ENCODE data around the gene GPR107. TPM values are rescaled to one million over a fixed set of nuclear protein-coding genes. Genes with fewer than 3 reads are reported as not detected.

GPR107 gene
- polyA plus RNA-seq, 2 of the 4 experiments (the other 2 are of a cell fraction) = 28.1 to 45.1 TPM

DNA sequence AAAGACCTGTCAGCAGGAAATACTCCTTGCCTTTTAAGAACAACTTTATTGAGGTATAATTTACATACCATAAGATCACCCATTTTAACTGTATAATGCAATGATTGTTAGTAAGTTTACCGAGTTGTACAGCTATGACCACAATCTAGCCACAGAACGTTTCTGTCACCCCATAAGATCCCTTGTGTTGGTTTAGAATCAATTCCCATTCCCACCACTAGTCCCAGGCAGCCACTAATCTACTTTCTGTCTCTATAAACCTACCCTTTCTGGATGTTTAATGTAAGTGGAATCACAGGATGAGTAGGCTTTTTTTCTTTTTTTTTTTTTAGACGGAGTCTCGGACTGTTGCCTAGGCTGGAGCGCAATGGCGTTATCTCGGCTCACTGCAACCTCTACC is 4.4 kb downstream of the GPR107 start:
- 78% methylated on average over 7 of the region's 7 CpGs for WGBS (ENCODE audit: missing lambda C conversion rate)
- Histone ChIP-seq H3K4me2 (no peak overlapping the region), H3K4me1 (peaks cover 4% of the 10 kb centered on the region; the same call in 1 of the 3 replicates), H3K4me3 (no peak overlapping the region), H3K27ac (no peak overlapping the region), H3K9me3 (no peaks in the 10 kb centered on the region)
- FAIRE-seq (no peak), DNase-seq (ENCODE audit: low read depth in 1 of 2, low spot score in 1 of 2) (peak; percentile 35 to 71), ATAC-seq (peak in 1 of 2 experiments; percentile 52; a peak in 3 of 6 replicates)
- ChIA-PET CTCF (interaction anchor here (1.2 to 1.3 kb wide), 3 partner anchors 11 to 165 kb away, joined by 3 to 4 read pairs (median 4); no protein-coding TSS in a partner anchor), POLR2A (no interaction called here)
- TF ChIP-seq HMGXB4 (CRISPR knock-in tag; IDR thresholded peaks at IDR 0.05; ENCODE audit: borderline replicate concordance) (no peak), HOXA7 (CRISPR knock-in tag; IDR thresholded peaks at IDR 0.05) (no peak), HOXB5 (CRISPR knock-in tag; IDR thresholded peaks at IDR 0.05) (no peak), MAZ (IDR thresholded peaks at IDR 0.05; ENCODE audit: borderline replicate concordance, low read depth, low read length) (no peak)

GRCh38 chr9:130058887-130059286 is 5.2 kb downstream of the GPR107 start:
- no peak for TF ChIP-seq ZSCAN20 (CRISPR knock-in tag; IDR thresholded peaks at IDR 0.05)
- TF ChIP-seq HOXB13 (CRISPR knock-in tag; IDR thresholded peaks at IDR 0.05; ENCODE audit: low read depth) = no peak
- no peak for TF ChIP-seq ZNF302 (CRISPR knock-in tag; IDR thresholded peaks at IDR 0.05)
- TF ChIP-seq POLR2AphosphoS2 (conservative IDR thresholded peaks at IDR 0.05; ENCODE audit: low read length) = no peak
- TF ChIP-seq, protein P1, sequence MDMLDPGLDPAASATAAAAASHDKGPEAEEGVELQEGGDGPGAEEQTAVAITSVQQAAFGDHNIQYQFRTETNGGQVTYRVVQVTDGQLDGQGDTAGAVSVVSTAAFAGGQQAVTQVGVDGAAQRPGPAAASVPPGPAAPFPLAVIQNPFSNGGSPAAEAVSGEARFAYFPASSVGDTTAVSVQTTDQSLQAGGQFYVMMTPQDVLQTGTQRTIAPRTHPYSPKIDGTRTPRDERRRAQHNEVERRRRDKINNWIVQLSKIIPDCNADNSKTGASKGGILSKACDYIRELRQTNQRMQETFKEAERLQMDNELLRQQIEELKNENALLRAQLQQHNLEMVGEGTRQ (IDR thresholded peaks at IDR 0.05) = no peak
- TF ChIP-seq POLR2A (IDR thresholded peaks at IDR 0.05; ENCODE audit: low read length) = no peak
- TF ChIP-seq JUN (IDR thresholded peaks at IDR 0.05) = no peak
- TF ChIP-seq RARB (CRISPR knock-in tag; IDR thresholded peaks at IDR 0.05) = no peak
- Histone ChIP-seq H3K4me1 (peaks cover 4% of the 10 kb centered on the region; the same call in 1 of the 3 replicates), H3K4me3 (no peak overlapping the region), H3K9me3 (no peaks in the 10 kb centered on the region), H3K4me2 (no peak overlapping the region), H3K27ac (no peak overlapping the region)
- ATAC-seq (no peak), DNase-seq (ENCODE audit: low read depth in 1 of 2, low spot score in 1 of 2) (no peak), FAIRE-seq (no peak)
- CTCF ChIA-PET = interaction anchor here (0.6 to 1.6 kb wide), 8 partner anchors 9 to 210 kb away, joined by 3 to 4 read pairs (median 4); no protein-coding TSS in a partner anchor
- POLR2A ChIA-PET = no interaction called here
- 77% methylated on average over 3 of the region's 3 CpGs for WGBS (ENCODE audit: missing lambda C conversion rate)

DNA sequence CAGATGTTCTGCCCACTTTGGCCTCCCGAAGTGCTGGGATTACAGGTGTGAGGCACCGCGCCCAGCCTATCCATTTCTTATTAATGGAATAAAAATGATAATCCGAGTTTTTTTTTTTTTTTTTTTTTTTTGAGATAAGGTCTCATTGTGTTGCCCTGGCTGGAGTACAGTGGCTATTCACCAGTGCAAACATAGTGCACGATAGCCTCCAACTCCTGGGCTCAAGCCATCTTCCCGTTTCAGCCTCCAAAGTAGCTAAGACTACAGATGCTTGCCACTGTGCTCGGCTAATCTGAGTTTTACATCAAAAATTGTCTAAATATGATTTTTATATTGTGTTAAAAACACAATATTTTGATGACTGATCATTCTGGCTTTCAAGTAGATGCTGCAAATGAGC is 6.6 kb downstream of the GPR107 start:
- POLR2A ChIA-PET = interaction anchor here (0.6 kb wide), 1 partner anchor 10 kb away, joined by 6 read pairs; no protein-coding TSS in a partner anchor
- WGBS (ENCODE audit: missing lambda C conversion rate) = 87% methylated on average over 7 of the region's 7 CpGs
- TF ChIP-seq EP300 (IDR thresholded peaks at IDR 0.05) (no peak), ZC3H11A (IDR thresholded peaks at IDR 0.05) (no peak), BHLHE40 (IDR thresholded peaks at IDR 0.05; ENCODE audit: low read depth, low read length) (no peak), EHMT2 (IDR thresholded peaks at IDR 0.05; ENCODE audit: low read depth) (no peak), ATOH8 (CRISPR knock-in tag; IDR thresholded peaks at IDR 0.05; ENCODE audit: low read depth) (no peak), ZNF302 (CRISPR knock-in tag; IDR thresholded peaks at IDR 0.05) (no peak), KDM1A (IDR thresholded peaks at IDR 0.05; ENCODE audit: low read depth) (no peak), SREBF2 (IDR thresholded peaks at IDR 0.05) (no peak), RARB (CRISPR knock-in tag; IDR thresholded peaks at IDR 0.05) (no peak), NPAS2 (CRISPR knock-in tag; IDR thresholded peaks at IDR 0.05; ENCODE audit: borderline replicate concordance) (no peak), CHD2 (IDR thresholded peaks at IDR 0.05; ENCODE audit: low read length, partially characterized antibody) (no peak), CHD4 (IDR thresholded peaks at IDR 0.05; ENCODE audit: borderline replicate concordance) (no peak), CBX8 (IDR thresholded peaks at IDR 0.05) (no peak)
- TF ChIP-seq, protein P2, sequence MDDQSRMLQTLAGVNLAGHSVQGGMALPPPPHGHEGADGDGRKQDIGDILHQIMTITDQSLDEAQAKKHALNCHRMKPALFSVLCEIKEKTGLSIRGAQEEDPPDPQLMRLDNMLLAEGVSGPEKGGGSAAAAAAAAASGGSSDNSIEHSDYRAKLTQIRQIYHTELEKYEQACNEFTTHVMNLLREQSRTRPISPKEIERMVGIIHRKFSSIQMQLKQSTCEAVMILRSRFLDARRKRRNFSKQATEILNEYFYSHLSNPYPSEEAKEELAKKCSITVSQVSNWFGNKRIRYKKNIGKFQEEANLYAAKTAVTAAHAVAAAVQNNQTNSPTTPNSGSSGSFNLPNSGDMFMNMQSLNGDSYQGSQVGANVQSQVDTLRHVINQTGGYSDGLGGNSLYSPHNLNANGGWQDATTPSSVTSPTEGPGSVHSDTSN (IDR thresholded peaks at IDR 0.05) = no peak
- TF ChIP-seq, protein P1 (IDR thresholded peaks at IDR 0.05) = no peak

More for the DNA sequence above, 6.6 kb downstream of the GPR107 start:
- no peak overlapping the region for H3K4me3 ChIP-seq
- FAIRE-seq (no peak), ATAC-seq (no peak), DNase-seq (ENCODE audit: low read depth in 1 of 2, low spot score in 1 of 2) (no peak)
- no peaks in the 10 kb centered on the region for H3K4me1 ChIP-seq
- no peaks in the 10 kb centered on the region for H3K9me3 ChIP-seq
- CTCF ChIA-PET = interaction anchor here (1.1 kb wide), 1 partner anchor 174 kb away, joined by 3 read pairs; no protein-coding TSS in a partner anchor
- H3K27ac ChIP-seq = no peak overlapping the region
- no peak overlapping the region for H3K4me2 ChIP-seq

All from A549 (cell line).